HG03064 (cell line): ENCODE measurements around the gene ARHGAP26.

Source experiments
- ATAC-seq: cut with Tn5 transposase; IDR thresholded peaks from one replicate; pipeline ENCODE4 v1.9.1; 2021; ENCODE audit warnings: low read depth; ENCODE audit not compliant: unreplicated experiment

The ARHGAP26 gene

GRCh38 chr5:143165049-143165880 is 395.1 kb downstream of the ARHGAP26 start:
- no peak for ATAC-seq

GRCh38 chr5:143166090-143166489 is 395.9 kb downstream of the ARHGAP26 start:
- ATAC-seq: no peak

- ATAC-seq: no peak
Measured at GRCh38 chr5:143166661-143167420, 396.7 kb downstream of the ARHGAP26 start.

GRCh38 chr5:143168171-143168741 is 398.1 kb downstream of the ARHGAP26 start:
- ATAC-seq: no peak

- ATAC-seq: no peak
Measured at GRCh38 chr5:143168921-143169810, 399.0 kb downstream of the ARHGAP26 start.

- ATAC-seq: no peak
Measured at GRCh38 chr5:143170104-143170503, 399.9 kb downstream of the ARHGAP26 start.

- no peak for ATAC-seq
Measured at GRCh38 chr5:143170977-143171376, 400.8 kb downstream of the ARHGAP26 start.

GRCh38 chr5:143172739-143173138 is 402.6 kb downstream of the ARHGAP26 start:
- ATAC-seq: no peak

GRCh38 chr5:143173139-143173889 is 403.1 kb downstream of the ARHGAP26 start:
- no peak for ATAC-seq

GRCh38 chr5:143174714-143175398 is 404.7 kb downstream of the ARHGAP26 start:
- ATAC-seq: peak; percentile 90

- ATAC-seq: no peak
Measured at GRCh38 chr5:143176048-143176447, 405.9 kb downstream of the ARHGAP26 start.

- no peak for ATAC-seq
Measured at GRCh38 chr5:143177263-143177983, 407.2 kb downstream of the ARHGAP26 start.

GRCh38 chr5:143179126-143179740 is 409.1 kb downstream of the ARHGAP26 start:
- no peak for ATAC-seq

GRCh38 chr5:143180751-143181150 is 410.6 kb downstream of the ARHGAP26 start:
- no peak for ATAC-seq

GRCh38 chr5:143181173-143181572 is 411.0 kb downstream of the ARHGAP26 start:
- ATAC-seq: no peak

GRCh38 chr5:143182106-143182505 is 411.9 kb downstream of the ARHGAP26 start:
- no peak for ATAC-seq

GRCh38 chr5:143182901-143183820 is 413.0 kb downstream of the ARHGAP26 start:
- peak; percentile 59 for ATAC-seq
